ENCODE results near the gene FLAD1.

FLAD1 gene

GRCh38 chr1:154999571-155000410 is 16.6 kb downstream of the FLAD1 start:
- Histone ChIP-seq H3K27ac (ENCODE audit: extremely low read depth, low read depth, low read length) (peak overlapping the region; percentile 77), H3K4me3 (ENCODE audit: low read depth, low read length) (peak overlapping the region; percentile 11; the same call in 1 of the 2 replicates), H3K9me3 (ENCODE audit: control insufficient read depth, insufficient read depth, low read depth, low read length) (no peaks in the 10 kb centered on the region), H3K4me1 (ENCODE audit: control insufficient read depth, insufficient read depth, low read length) (peaks cover 13% of the 10 kb centered on the region), H3K36me3 (ENCODE audit: control insufficient read depth in 2 of 2, insufficient read depth in 1 of 2, low read length in 2 of 2) (no peaks in the 10 kb centered on the region)
- ChIA-PET CTCF (interaction anchor here (0.6 to 8.9 kb wide), 26 partner anchors 8 to 1323 kb away, joined by 3 to 55 read pairs (median 4); partner anchors contain the start of genes FLAD1, PBXIP1, PYGO2 and SHC1), POLR2A (interaction anchor here (0.7 to 1.8 kb wide), 7 partner anchors 12 to 79 kb away, joined by 3 to 8 read pairs (median 3); partner anchors contain the start of genes ADAM15, EFNA3, FLAD1 and PBXIP1)
- TF ChIP-seq ZNF404 (tag by site-specific recombination; IDR thresholded peaks at IDR 0.05) (no peak), WT1 (tag by site-specific recombination; IDR thresholded peaks at IDR 0.05) (0 out of 2 replicates have a peak, but pooled peaks have one; percentile 24), ZBTB10 (tag by site-specific recombination; IDR thresholded peaks at IDR 0.05) (0 out of 2 replicates have a peak, but pooled peaks have one; percentile 19), ZNF548 (tag by site-specific recombination; IDR thresholded peaks at IDR 0.05) (no peak), KLF8 (tag by site-specific recombination; IDR thresholded peaks at IDR 0.05) (peak; percentile 46), ZNF335 (tag by site-specific recombination; conservative IDR thresholded peaks at IDR 0.05) (peak; percentile 75), ZNF76 (tag by site-specific recombination; IDR thresholded peaks at IDR 0.05; ENCODE audit: borderline replicate concordance, low read depth) (no peak), ZNF292 (tag by site-specific recombination; IDR thresholded peaks at IDR 0.05; ENCODE audit: borderline replicate concordance, low read depth) (no peak), ZNF561 (tag by site-specific recombination; IDR thresholded peaks at IDR 0.05; ENCODE audit: borderline replicate concordance) (0 out of 2 replicates have a peak, but pooled peaks have one; percentile 33), ZNF148 (tag by site-specific recombination; IDR thresholded peaks at IDR 0.05; ENCODE audit: borderline replicate concordance) (no peak), ZFP69B (tag by site-specific recombination; IDR thresholded peaks at IDR 0.05) (peak; percentile 23; the same call in 1 of the 2 replicates), ZNF16 (tag by site-specific recombination; IDR thresholded peaks at IDR 0.05; ENCODE audit: low read depth) (no peak), ZNF670 (tag by site-specific recombination; IDR thresholded peaks at IDR 0.05; ENCODE audit: low read depth) (no peak), ZBTB1 (tag by site-specific recombination; IDR thresholded peaks at IDR 0.05) (no peak), ZBTB8A (tag by site-specific recombination; IDR thresholded peaks at IDR 0.05) (peak; percentile 10), ZNF571 (tag by site-specific recombination; IDR thresholded peaks at IDR 0.05) (no peak), BCL11A (tag by site-specific recombination; IDR thresholded peaks at IDR 0.05; ENCODE audit: low read depth) (no peak), ZNF530 (tag by site-specific recombination; IDR thresholded peaks at IDR 0.05; ENCODE audit: low read depth) (no peak), SCRT1 (tag by site-specific recombination; IDR thresholded peaks at IDR 0.05; ENCODE audit: borderline replicate concordance) (no peak), KLF9 (tag by site-specific recombination; IDR thresholded peaks at IDR 0.05; ENCODE audit: low read depth) (peak; percentile 75), ZNF394 (tag by site-specific recombination; IDR thresholded peaks at IDR 0.05; ENCODE audit: borderline replicate concordance) (no peak), ZNF132 (tag by site-specific recombination; IDR thresholded peaks at IDR 0.05; ENCODE audit: borderline replicate concordance) (no peak)
- TF ChIP-seq, protein P1, sequence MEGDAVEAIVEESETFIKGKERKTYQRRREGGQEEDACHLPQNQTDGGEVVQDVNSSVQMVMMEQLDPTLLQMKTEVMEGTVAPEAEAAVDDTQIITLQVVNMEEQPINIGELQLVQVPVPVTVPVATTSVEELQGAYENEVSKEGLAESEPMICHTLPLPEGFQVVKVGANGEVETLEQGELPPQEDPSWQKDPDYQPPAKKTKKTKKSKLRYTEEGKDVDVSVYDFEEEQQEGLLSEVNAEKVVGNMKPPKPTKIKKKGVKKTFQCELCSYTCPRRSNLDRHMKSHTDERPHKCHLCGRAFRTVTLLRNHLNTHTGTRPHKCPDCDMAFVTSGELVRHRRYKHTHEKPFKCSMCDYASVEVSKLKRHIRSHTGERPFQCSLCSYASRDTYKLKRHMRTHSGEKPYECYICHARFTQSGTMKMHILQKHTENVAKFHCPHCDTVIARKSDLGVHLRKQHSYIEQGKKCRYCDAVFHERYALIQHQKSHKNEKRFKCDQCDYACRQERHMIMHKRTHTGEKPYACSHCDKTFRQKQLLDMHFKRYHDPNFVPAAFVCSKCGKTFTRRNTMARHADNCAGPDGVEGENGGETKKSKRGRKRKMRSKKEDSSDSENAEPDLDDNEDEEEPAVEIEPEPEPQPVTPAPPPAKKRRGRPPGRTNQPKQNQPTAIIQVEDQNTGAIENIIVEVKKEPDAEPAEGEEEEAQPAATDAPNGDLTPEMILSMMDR (tag by site-specific recombination; IDR thresholded peaks at IDR 0.05) = no peak
- TF ChIP-seq, protein P2, sequence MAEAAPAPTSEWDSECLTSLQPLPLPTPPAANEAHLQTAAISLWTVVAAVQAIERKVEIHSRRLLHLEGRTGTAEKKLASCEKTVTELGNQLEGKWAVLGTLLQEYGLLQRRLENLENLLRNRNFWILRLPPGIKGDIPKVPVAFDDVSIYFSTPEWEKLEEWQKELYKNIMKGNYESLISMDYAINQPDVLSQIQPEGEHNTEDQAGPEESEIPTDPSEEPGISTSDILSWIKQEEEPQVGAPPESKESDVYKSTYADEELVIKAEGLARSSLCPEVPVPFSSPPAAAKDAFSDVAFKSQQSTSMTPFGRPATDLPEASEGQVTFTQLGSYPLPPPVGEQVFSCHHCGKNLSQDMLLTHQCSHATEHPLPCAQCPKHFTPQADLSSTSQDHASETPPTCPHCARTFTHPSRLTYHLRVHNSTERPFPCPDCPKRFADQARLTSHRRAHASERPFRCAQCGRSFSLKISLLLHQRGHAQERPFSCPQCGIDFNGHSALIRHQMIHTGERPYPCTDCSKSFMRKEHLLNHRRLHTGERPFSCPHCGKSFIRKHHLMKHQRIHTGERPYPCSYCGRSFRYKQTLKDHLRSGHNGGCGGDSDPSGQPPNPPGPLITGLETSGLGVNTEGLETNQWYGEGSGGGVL (tag by site-specific recombination; IDR thresholded peaks at IDR 0.05) = peak; percentile 55
- TF ChIP-seq, protein P3, sequence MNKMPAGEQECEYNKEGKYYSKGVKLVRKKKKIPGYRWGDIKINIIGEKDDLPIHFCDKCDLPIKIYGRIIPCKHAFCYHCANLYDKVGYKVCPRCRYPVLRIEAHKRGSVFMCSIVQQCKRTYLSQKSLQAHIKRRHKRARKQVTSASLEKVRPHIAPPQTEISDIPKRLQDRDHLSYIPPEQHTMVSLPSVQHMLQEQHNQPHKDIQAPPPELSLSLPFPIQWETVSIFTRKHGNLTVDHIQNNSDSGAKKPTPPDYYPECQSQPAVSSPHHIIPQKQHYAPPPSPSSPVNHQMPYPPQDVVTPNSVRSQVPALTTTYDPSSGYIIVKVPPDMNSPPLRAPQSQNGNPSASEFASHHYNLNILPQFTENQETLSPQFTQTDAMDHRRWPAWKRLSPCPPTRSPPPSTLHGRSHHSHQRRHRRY (tag by site-specific recombination; IDR thresholded peaks at IDR 0.05) = no peak

Data from HEK293 (cell line).